Measurements from ENCODE around the gene BCAN. TPM values are rescaled to one million over a fixed set of nuclear protein-coding genes. Genes with fewer than 3 reads are reported as not detected.

The BCAN gene
- total and polyA plus RNA-seq, 2 of the 8 experiments (the other 6 are each of a cell fraction or from before 2014, with no cell fraction given) = 4.5 to 24.0 TPM

DNA sequence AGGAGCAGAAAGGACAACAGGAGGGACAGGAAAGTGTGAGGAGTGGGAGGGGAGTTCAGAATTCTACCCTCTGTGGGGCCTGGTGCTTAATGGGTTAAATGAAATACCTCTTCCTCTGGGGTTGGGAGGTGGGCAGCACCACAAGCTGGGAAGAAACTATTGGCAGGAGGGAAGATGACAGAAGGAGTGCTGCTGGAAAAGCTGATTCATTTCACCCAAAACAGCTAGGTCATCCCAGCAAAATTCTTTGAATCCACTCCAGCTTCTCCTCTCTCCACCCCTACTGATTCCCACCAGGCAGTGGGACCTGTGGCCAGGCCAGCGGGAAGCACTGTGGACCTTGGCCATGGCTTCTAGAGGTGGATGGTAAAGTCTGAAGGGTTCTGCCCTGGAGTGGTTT lies 12.8 kb downstream of the BCAN start:
- H3K79me2 ChIP-seq (ENCODE audit: control insufficient read depth in 1 of 2, insufficient read depth in 2 of 2, low read length in 2 of 2) = no peaks in the 10 kb centered on the region
- H2BK12ac ChIP-seq (ENCODE audit: low read depth, low read length) = no peak overlapping the region
- H3K4me1 ChIP-seq (replicated peaks in 1 of 4; ENCODE audit: control insufficient read depth in 3 of 4, insufficient read depth in 4 of 4, low read length in 3 of 4) = peaks cover 4 to 10% (median 8%) of the 10 kb centered on the region in 4 experiments; a peak in 6 of 7 replicates
- H4K5ac ChIP-seq (ENCODE audit: insufficient read length, low read depth, low read length) = no peak overlapping the region
- H3K9ac ChIP-seq (replicated peaks in 1 of 4; ENCODE audit: extremely low read depth in 1 of 4, low read depth in 3 of 4, low read length in 3 of 4) = no peak overlapping the region
- H3K27ac ChIP-seq (ENCODE audit: low read depth, low read length) = no peak overlapping the region
- no peak overlapping the region for H2BK120ac ChIP-seq (replicated peaks; ENCODE audit: low read depth, low read length)
- H3K18ac ChIP-seq (ENCODE audit: extremely low read depth, low read length) = no peak overlapping the region
- FAIRE-seq = no peak
- H2AK5ac ChIP-seq (ENCODE audit: low read depth, low read length) = no peak overlapping the region; the same call in 1 of the 2 replicates
- 72% methylated on average over 1 of the region's 1 CpG; no CpG with 5 or more reads in 1 of the 2 experiments for WGBS, 2 experiments (ENCODE audit: extremely low coverage in 1 of 2, insufficient coverage in 1 of 2, insufficient read length in 1 of 2, insufficient replicate concordance in 2 of 2, low coverage in 1 of 2, low lambda C conversion rate in 2 of 2, missing lambda C conversion rate in 1 of 2)
- no peaks in the 10 kb centered on the region for H3K9me3 ChIP-seq (ENCODE audit: insufficient read depth in 2 of 2, low read depth in 1 of 2, low read length in 1 of 2)
- DNase-seq (ENCODE audit: low read depth in 1 of 2, low spot score in 2 of 2) = no peak
- no peak overlapping the region for H2AFZ ChIP-seq (ENCODE audit: low read length)
- H3K27me3 ChIP-seq (replicated peaks in 1 of 4; ENCODE audit: control insufficient read depth in 3 of 4, extremely low read depth in 1 of 4, insufficient read depth in 3 of 4, low read length in 3 of 4) = peaks cover 2 to 51% (median 34%) of the 10 kb centered on the region in 4 experiments
- peak; percentile 48; the same call in 1 of the 2 replicates for TF ChIP-seq BACH1 (IDR thresholded peaks at IDR 0.05; ENCODE audit: low read length)
- TF ChIP-seq GTF2F1 (IDR thresholded peaks at IDR 0.05; ENCODE audit: borderline replicate concordance, low read depth, low read length) = no peak
- H3K79me1 ChIP-seq (ENCODE audit: low read depth, low read length) = no peaks in the 10 kb centered on the region
- no peak overlapping the region for H4K91ac ChIP-seq (replicated peaks; ENCODE audit: insufficient read length, low read length)
- H3K14ac ChIP-seq (ENCODE audit: insufficient read length) = no peak overlapping the region
- ChIA-PET POLR2A (ENCODE audit: partially characterized antibody) (interaction anchor here (0.9 to 2.8 kb wide), 4 partner anchors 19 to 35 kb away, joined by 4 to 8 read pairs (median 4); partner anchors contain the start of genes HAPLN2 and NES), CTCF (ENCODE audit: partially characterized antibody) (interaction anchor here (11.6 to 66.0 kb wide), 3 partner anchors 10 to 51 kb away, joined by 254 to 4284 read pairs (median 520); partner anchors contain the start of genes BCAN, CRABP2, HAPLN2 and ISG20L2)
- H3K36me3 ChIP-seq (ENCODE audit: control insufficient read depth in 2 of 4, insufficient read depth in 4 of 4, low read length in 3 of 4) = no peaks in the 10 kb centered on the region
- no peak overlapping the region for H3K4me3 ChIP-seq (ENCODE audit: extremely low read depth in 1 of 4, insufficient read depth in 2 of 4, low read depth in 3 of 4, low read length in 4 of 4)
- H4K8ac ChIP-seq (ENCODE audit: extremely low read depth, insufficient read depth, low read length) = no peak overlapping the region; the same call in 1 of the 2 replicates
- H2BK15ac ChIP-seq (ENCODE audit: low read length) = no peak overlapping the region
- H2BK5ac ChIP-seq (ENCODE audit: low read depth, low read length) = no peak overlapping the region
- no peak overlapping the region for H3K4ac ChIP-seq (replicated peaks; ENCODE audit: insufficient read length, low read depth, low read length)
- H3K56ac ChIP-seq (replicated peaks; ENCODE audit: insufficient read length, low read depth, low read length) = no peak overlapping the region
- H3K4me2 ChIP-seq (ENCODE audit: insufficient read depth in 1 of 2, low read depth in 2 of 2, low read length in 2 of 2) = no peak overlapping the region
- no peak overlapping the region for H3K23ac ChIP-seq (ENCODE audit: insufficient read length)
- no peak overlapping the region; the same call in 1 of the 2 replicates for H2BK20ac ChIP-seq (ENCODE audit: low read length)
- no peaks in the 10 kb centered on the region for H4K20me1 ChIP-seq (replicated peaks in 1 of 2; ENCODE audit: control insufficient read depth in 1 of 2, insufficient read depth in 2 of 2, low read length in 2 of 2)
- H3K23me2 ChIP-seq (ENCODE audit: low read depth, low read length) = peaks cover 7% of the 10 kb centered on the region

Data from H1 (cell line).